Stimulated activated CD4-positive, alpha-beta T cell treated with anti-CD3 and anti-CD28 coated beads, Interleukin-1b, Interleukin-23, amount 100 ng/mL, for 1 hour (primary cell): ENCODE measurements around the gene SIK2.

Experiments
- DNase-seq, 2 donors: peaks; one replicate each; pipeline ENCODE4 v3.0.0-alpha.2; 2020; ENCODE audit warnings: low read depth in 2 of 2

Gene SIK2

GRCh38 chr11:111729831-111730311 is 127.6 kb downstream of the SIK2 start:
- no peak for DNase-seq

GRCh38 chr11:111730871-111731591 is 128.8 kb downstream of the SIK2 start:
- DNase-seq: no peak

GRCh38 chr11:111731821-111732220 is 129.6 kb downstream of the SIK2 start:
- no peak for DNase-seq

GRCh38 chr11:111733016-111733415 is 130.8 kb downstream of the SIK2 start:
- DNase-seq: no peak

- DNase-seq: no peak
Observed at GRCh38 chr11:111733611-111734088, 131.4 kb downstream of the SIK2 start.

GRCh38 chr11:111734101-111734953 is 132.1 kb downstream of the SIK2 start:
- DNase-seq: no peak

GRCh38 chr11:111734954-111735261 is 132.7 kb downstream of the SIK2 start:
- no peak for DNase-seq

GRCh38 chr11:111735262-111736116 is 133.2 kb downstream of the SIK2 start:
- no peak for DNase-seq

GRCh38 chr11:111736181-111736590 is 133.9 kb downstream of the SIK2 start:
- DNase-seq: no peak

- DNase-seq: no peak
Observed at GRCh38 chr11:111736621-111737443, 134.6 kb downstream of the SIK2 start.

- DNase-seq: no peak
Observed at GRCh38 chr11:111737444-111738210, 135.4 kb downstream of the SIK2 start.

GRCh38 chr11:111739299-111739698 is 137.1 kb downstream of the SIK2 start:
- DNase-seq: no peak

- DNase-seq: no peak
Observed at GRCh38 chr11:111741751-111742150, 139.5 kb downstream of the SIK2 start.

- no peak for DNase-seq
Observed at GRCh38 chr11:111743700-111744099, 141.5 kb downstream of the SIK2 start.

- DNase-seq: no peak
Observed at GRCh38 chr11:111745719-111746504, 143.7 kb downstream of the SIK2 start.

GRCh38 chr11:111748035-111748804 is 146.0 kb downstream of the SIK2 start:
- DNase-seq: no peak

GRCh38 chr11:111749646-111750045 is 147.4 kb downstream of the SIK2 start:
- no peak for DNase-seq

- no peak for DNase-seq
Observed at GRCh38 chr11:111756097-111756496, 153.8 kb downstream of the SIK2 start.

- no peak for DNase-seq
Observed at GRCh38 chr11:111759376-111759775, 157.1 kb downstream of the SIK2 start.
